HG03060 (cell line): Measurements from ENCODE around the gene ANKRD13D.

Experiments used
- ATAC-seq: cut with Tn5 transposase; IDR thresholded peaks from one replicate; pipeline ENCODE4 v1.9.1; 2021; ENCODE audit warnings: low read depth, moderate number of reproducible peaks; ENCODE audit not compliant: unreplicated experiment

Gene ANKRD13D

DNA sequence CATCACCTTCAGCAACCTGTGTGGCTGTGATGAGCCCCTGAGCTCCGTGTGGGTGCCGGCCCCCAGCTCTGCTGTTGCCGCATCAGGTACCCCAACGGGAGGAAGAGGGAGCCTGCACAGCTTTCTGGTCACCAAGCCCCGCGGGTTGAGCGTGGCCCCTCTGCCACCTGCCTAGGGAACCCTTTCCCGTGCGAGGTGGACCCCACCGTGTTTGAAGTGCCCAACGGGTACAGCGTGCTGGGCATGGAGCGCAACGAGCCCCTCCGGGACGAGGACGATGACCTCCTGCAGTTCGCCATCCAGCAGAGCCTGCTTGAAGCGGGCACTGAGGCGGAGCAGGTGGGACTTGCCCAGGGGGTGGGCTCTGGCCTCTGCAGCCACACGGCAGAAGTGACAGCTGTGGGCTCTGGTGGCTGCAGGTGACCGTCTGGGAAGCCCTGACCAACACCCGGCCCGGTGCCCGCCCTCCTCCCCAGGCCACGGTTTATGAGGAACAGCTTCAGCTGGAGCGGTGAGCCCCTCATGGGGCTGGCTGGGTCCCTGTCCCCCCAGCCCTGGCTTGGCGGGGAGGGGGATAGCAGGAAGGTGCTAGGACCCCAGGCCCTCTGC lies 12.3 kb downstream of the ANKRD13D start:
- no peak for ATAC-seq

- ATAC-seq: no peak
Observed at GRCh38 chr11:67301951-67302516, 12.9 kb downstream of the ANKRD13D start.

- ATAC-seq: no peak
Observed at GRCh38 chr11:67302571-67303131, 13.5 kb downstream of the ANKRD13D start.

GRCh38 chr11:67303132-67303834 lies 14.2 kb downstream of the ANKRD13D start, which contains the start of gene SSH3:
TSS of gene SSH3 (plus strand) at chr11:67303530. CDS start at chr11:67303626, 96 bp downstream.
- ATAC-seq: no peak

GRCh38 chr11:67303835-67304411 lies 14.8 kb downstream of the ANKRD13D start:
- no peak for ATAC-seq

GRCh38 chr11:67304511-67305113 lies 15.5 kb downstream of the ANKRD13D start:
- ATAC-seq: no peak

- ATAC-seq: no peak
Observed at GRCh38 chr11:67306769-67307544, 17.9 kb downstream of the ANKRD13D start.

DNA sequence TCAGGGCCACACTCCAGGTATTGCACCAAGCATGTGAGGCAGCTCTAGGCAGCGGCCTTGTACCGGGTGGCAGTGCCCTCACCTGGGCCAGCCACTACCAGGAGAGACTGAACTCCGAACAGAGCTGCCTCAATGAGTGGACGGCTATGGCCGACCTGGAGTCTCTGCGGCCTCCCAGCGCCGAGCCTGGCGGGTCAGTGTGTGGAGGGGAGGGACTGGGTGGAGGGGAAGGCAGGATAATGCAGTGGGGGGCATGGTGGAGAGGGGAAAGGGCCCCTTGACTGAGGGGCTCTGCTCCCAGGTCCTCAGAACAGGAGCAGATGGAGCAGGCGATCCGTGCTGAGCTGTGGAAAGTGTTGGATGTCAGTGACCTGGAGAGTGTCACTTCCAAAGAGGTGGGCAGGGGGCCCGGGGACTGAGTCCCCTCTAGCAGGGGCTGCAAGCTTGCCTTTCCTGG lies 18.5 kb downstream of the ANKRD13D start:
- no peak for ATAC-seq

GRCh38 chr11:67308031-67308866 lies 19.1 kb downstream of the ANKRD13D start:
- no peak for ATAC-seq

DNA sequence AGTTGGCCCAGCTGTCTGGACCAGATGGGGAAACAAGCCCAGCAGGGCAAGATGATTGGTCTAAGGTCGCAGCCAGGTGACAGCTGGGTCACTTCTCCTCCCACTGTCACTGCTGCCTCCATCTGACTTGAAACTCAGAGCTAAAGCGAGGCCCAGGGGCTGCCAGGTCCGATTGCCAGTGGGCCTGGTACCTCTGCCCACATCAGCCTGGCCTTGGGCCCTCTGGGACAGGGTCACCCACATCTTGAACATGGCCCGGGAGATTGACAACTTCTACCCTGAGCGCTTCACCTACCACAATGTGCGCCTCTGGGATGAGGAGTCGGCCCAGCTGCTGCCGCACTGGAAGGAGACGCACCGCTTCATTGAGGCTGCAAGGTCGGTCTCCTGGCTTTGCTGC lies 20.1 kb downstream of the ANKRD13D start:
- ATAC-seq: no peak

DNA sequence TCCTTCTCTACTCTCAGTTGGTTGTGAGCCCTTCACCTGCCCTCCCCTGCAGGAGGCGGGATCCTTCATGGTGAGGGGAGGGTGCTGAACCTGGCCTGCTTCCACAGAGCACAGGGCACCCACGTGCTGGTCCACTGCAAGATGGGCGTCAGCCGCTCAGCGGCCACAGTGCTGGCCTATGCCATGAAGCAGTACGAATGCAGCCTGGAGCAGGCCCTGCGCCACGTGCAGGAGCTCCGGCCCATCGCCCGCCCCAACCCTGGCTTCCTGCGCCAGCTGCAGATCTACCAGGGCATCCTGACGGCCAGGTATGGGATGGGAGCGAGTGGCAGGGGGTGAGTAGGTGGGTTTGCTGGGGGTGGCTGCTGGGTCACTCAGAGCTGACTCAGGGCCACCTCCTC lies 20.6 kb downstream of the ANKRD13D start:
- ATAC-seq: no peak

GRCh38 chr11:67310246-67311050 lies 21.3 kb downstream of the ANKRD13D start:
- no peak for ATAC-seq

GRCh38 chr11:67311051-67311555 lies 22.0 kb downstream of the ANKRD13D start:
- no peak for ATAC-seq

DNA sequence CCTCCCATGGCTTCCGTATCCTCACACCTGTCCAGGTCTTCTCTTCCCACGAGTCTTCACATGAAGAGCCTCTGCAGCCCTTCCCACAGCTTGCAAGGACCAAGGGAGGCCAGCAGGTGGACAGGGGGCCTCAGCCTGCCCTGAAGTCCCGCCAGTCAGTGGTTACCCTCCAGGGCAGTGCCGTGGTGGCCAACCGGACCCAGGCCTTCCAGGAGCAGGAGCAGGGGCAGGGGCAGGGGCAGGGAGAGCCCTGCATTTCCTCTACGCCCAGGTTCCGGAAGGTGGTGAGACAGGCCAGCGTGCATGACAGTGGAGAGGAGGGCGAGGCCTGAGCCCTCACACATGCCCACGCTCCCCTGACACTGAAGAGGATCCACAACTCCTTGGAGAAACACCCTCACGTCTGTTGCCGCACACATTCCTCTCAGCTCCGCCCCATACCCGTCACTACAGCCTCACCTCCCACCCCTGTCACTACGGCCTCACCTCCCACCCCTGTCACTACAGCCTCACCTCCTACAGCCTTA lies 22.5 kb downstream of the ANKRD13D start:
- ATAC-seq: no peak

GRCh38 chr11:67312187-67313021 lies 23.3 kb downstream of the ANKRD13D start:
- ATAC-seq: no peak

GRCh38 chr11:67313125-67313890 lies 24.2 kb downstream of the ANKRD13D start:
- no peak for ATAC-seq
